HG03342 (cell line): ENCODE results near the gene HSDL1.

Source experiments
- ATAC-seq: cut with Tn5 transposase; IDR thresholded peaks from one replicate; pipeline ENCODE4 v1.9.1; 2021; ENCODE audit warnings: mild to moderate bottlenecking, moderate library complexity; ENCODE audit not compliant: unreplicated experiment

HSDL1 gene

GRCh38 chr16:84176192-84177053 lies 31.4 kb upstream of the HSDL1 start:
- ATAC-seq, result no peak

GRCh38 chr16:84175350-84176081 lies 30.5 kb upstream of the HSDL1 start:
- ATAC-seq, result peak; percentile 80

GRCh38 chr16:84174396-84174795 lies 29.4 kb upstream of the HSDL1 start:
- ATAC-seq, result no peak

GRCh38 chr16:84169765-84170310 lies 24.9 kb upstream of the HSDL1 start:
- ATAC-seq, result no peak

- ATAC-seq, result no peak
Observed at GRCh38 chr16:84166796-84167695, 22.1 kb upstream of the HSDL1 start.

GRCh38 chr16:84165746-84166145 lies 20.8 kb upstream of the HSDL1 start:
- ATAC-seq, result no peak

GRCh38 chr16:84161801-84162200 lies 16.8 kb upstream of the HSDL1 start:
- ATAC-seq, result no peak

GRCh38 chr16:84161037-84161436 lies 16.1 kb upstream of the HSDL1 start:
- no peak for ATAC-seq

- no peak for ATAC-seq
Observed at GRCh38 chr16:84159800-84160199, 14.8 kb upstream of the HSDL1 start.

- no peak for ATAC-seq
Observed at GRCh38 chr16:84159007-84159406, 14.0 kb upstream of the HSDL1 start.

- no peak for ATAC-seq
Observed at GRCh38 chr16:84156342-84156784, 11.4 kb upstream of the HSDL1 start.

GRCh38 chr16:84155771-84156170 lies 10.8 kb upstream of the HSDL1 start:
- ATAC-seq, result no peak

- no peak for ATAC-seq
Observed at GRCh38 chr16:84155226-84155625, 10.2 kb upstream of the HSDL1 start.

GRCh38 chr16:84153660-84154214 lies 8.8 kb upstream of the HSDL1 start:
- no peak for ATAC-seq

GRCh38 chr16:84150926-84151325 lies 5.9 kb upstream of the HSDL1 start:
- no peak for ATAC-seq

GRCh38 chr16:84144209-84144858 lies 643 bp downstream of the HSDL1 start:
- ATAC-seq, result no peak

GRCh38 chr16:84143784-84144199 lies 1.2 kb downstream of the HSDL1 start:
- no peak for ATAC-seq

GRCh38 chr16:84143081-84143480 lies 1.9 kb downstream of the HSDL1 start:
- no peak for ATAC-seq

GRCh38 chr16:84141143-84141670 lies 3.8 kb downstream of the HSDL1 start:
- ATAC-seq, result no peak
